HG03439 (cell line): ENCODE measurements around the gene RHOT2.
A peak's percentile ranks its signal among the peaks of the same experiment; 100 is the strongest.

Experiments used
- ATAC-seq: cut with Tn5 transposase; IDR thresholded peaks from one replicate; pipeline ENCODE4 v1.9.1; 2021; ENCODE audit warnings: mild to moderate bottlenecking, moderate library complexity; ENCODE audit not compliant: unreplicated experiment

Gene RHOT2

GRCh38 chr16:667780-668518 lies at the start of gene RHOT2:
Gene RHOT2, plus strand, starts transcription at chr16:668132. Its CDS starts 68 bp downstream, at chr16:668200.
- ATAC-seq = peak; percentile 62

GRCh38 chr16:619476-620100 lies 48.3 kb upstream of the RHOT2 start:
- ATAC-seq = no peak

GRCh38 chr16:620700-621525 lies 47.0 kb upstream of the RHOT2 start:
- no peak for ATAC-seq

- no peak for ATAC-seq
These were observed 46.3 kb upstream of the RHOT2 start for GRCh38 chr16:621526-622105.

- ATAC-seq = no peak
These were observed 45.0 kb upstream of the RHOT2 start for GRCh38 chr16:622920-623280.

- no peak for ATAC-seq
These were observed 43.3 kb upstream of the RHOT2 start for GRCh38 chr16:624526-625070.

GRCh38 chr16:625117-625976 lies 42.6 kb upstream of the RHOT2 start:
- no peak for ATAC-seq

- no peak for ATAC-seq
These were observed 41.8 kb upstream of the RHOT2 start for GRCh38 chr16:625977-626765.

- no peak for ATAC-seq
These were observed 41.0 kb upstream of the RHOT2 start for GRCh38 chr16:626787-627453.

GRCh38 chr16:627454-628239 lies 40.3 kb upstream of the RHOT2 start:
- no peak for ATAC-seq

- ATAC-seq = no peak
These were observed 39.4 kb upstream of the RHOT2 start for GRCh38 chr16:628321-629061.

- ATAC-seq = no peak
These were observed 38.6 kb upstream of the RHOT2 start for GRCh38 chr16:629185-629832.

GRCh38 chr16:629833-630248 lies 38.1 kb upstream of the RHOT2 start:
- ATAC-seq = no peak

GRCh38 chr16:630249-630814 lies 37.6 kb upstream of the RHOT2 start:
- no peak for ATAC-seq

GRCh38 chr16:630815-631405 lies 37.0 kb upstream of the RHOT2 start, which contains the start of gene WFIKKN1:
Gene WFIKKN1, plus strand, starts transcription at chr16:630985. Its CDS starts 269 bp downstream, at chr16:631254.
- no peak for ATAC-seq

- no peak for ATAC-seq
These were observed 36.0 kb upstream of the RHOT2 start for GRCh38 chr16:631808-632358.
